Mucosa of descending colon (tissue), 3 donors: Measurements from ENCODE around the gene RRP8. TPM values are rescaled to one million over a fixed set of nuclear protein-coding genes. Genes with fewer than 3 reads are reported as not detected.

Source experiments
- ATAC-seq: fragments of 200-7000 bp; cut with Tn5 transposase; one replicate; pipeline ENCODE4 v1.9.1; 2020; ENCODE audit warnings: mild to moderate bottlenecking, moderate library complexity
- DNase-seq, 3 donors: peaks; one replicate each; pipeline ENCODE4 v3.0.0-alpha.2; 2020
- H3K36me3 ChIP-seq: fragments of 200-600 bp; one replicate; pipeline ENCODE4 v1.8.0; 2021; ENCODE audit warnings: low read depth, mild to moderate bottlenecking
- H3K4me1 ChIP-seq: fragments of 200-600 bp; one replicate; pipeline ENCODE4 v1.8.0; 2021; ENCODE audit warnings: low read depth, mild to moderate bottlenecking
- H3K4me3 ChIP-seq: fragments of 200-600 bp; one replicate; pipeline ENCODE4 v1.8.0; 2021; ENCODE audit warnings: mild to moderate bottlenecking
- H3K9me3 ChIP-seq: fragments of 200-600 bp; one replicate; pipeline ENCODE4 v1.8.0; 2021; ENCODE audit warnings: mild to moderate bottlenecking
- intact Hi-C, 2 donors: fragments of 100-400 bp; cut with DNase I in 1 of 2; cut with micrococcal nuclease in 1 of 2; formaldehyde crosslinking; loops; one replicate each; pipeline versions ENCODE4 v1.11.0 to v1.11.1; 2022; cut with DNase I, micrococcal nuclease
- total RNA-seq, 3 donors: library from RNA; stranded (reverse); fragmentation: NEBNext Ultra II Directional in 2 of 3; extraction: Animal tissue kit (Norgen Biotek cat#: 25700) in 2 of 3; gene quantifications; one replicate each; pipeline versions ENCODE4 v1.2.1 to v1.2.4, GENCODE V29; 2021 to 2023
- TF ChIP-seq, protein P1 (sequence below): fragments of 200-600 bp; IDR thresholded peaks from one replicate; pipeline ENCODE4 v1.8.0; 2022; ENCODE audit warnings: antibody characterized with exemption, mild to moderate bottlenecking
- donor health status: DM: no; HTN: no; CAD: no; lungs with moderate emphysema.
- donor health status: DM: no; HTN: no; CAD: no.
- donor health status: DM: no; HTN: yes; CAD: no.

Gene RRP8
- total RNA-seq, 3 donors from 2014 or later: 20.5 to 33.7 (median 20.7) TPM

- peaks cover 12% of the 10 kb centered on the region for H3K4me1 ChIP-seq
- no peaks in the 10 kb centered on the region for H3K36me3 ChIP-seq
- DNase-seq (no peak), ATAC-seq (no peak)
- no peaks in the 10 kb centered on the region for H3K9me3 ChIP-seq
- TF ChIP-seq, protein P1, sequence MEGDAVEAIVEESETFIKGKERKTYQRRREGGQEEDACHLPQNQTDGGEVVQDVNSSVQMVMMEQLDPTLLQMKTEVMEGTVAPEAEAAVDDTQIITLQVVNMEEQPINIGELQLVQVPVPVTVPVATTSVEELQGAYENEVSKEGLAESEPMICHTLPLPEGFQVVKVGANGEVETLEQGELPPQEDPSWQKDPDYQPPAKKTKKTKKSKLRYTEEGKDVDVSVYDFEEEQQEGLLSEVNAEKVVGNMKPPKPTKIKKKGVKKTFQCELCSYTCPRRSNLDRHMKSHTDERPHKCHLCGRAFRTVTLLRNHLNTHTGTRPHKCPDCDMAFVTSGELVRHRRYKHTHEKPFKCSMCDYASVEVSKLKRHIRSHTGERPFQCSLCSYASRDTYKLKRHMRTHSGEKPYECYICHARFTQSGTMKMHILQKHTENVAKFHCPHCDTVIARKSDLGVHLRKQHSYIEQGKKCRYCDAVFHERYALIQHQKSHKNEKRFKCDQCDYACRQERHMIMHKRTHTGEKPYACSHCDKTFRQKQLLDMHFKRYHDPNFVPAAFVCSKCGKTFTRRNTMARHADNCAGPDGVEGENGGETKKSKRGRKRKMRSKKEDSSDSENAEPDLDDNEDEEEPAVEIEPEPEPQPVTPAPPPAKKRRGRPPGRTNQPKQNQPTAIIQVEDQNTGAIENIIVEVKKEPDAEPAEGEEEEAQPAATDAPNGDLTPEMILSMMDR: no peak
- no peak overlapping the region for H3K4me3 ChIP-seq
- intact Hi-C loops: loop anchor here in 1 of 2 donors (10.0 kb wide), 2 partner anchors 55 to 85 kb away; partner anchors contain the start of gene MRPL17
Measured at GRCh38 chr11:6599881-6600390, 3.5 kb downstream of the RRP8 start.

- H3K36me3 ChIP-seq: no peaks in the 10 kb centered on the region
- H3K4me3 ChIP-seq: no peak overlapping the region
- peaks cover 12% of the 10 kb centered on the region for H3K4me1 ChIP-seq
Measured at GRCh38 chr11:6599449-6599848, 4.0 kb downstream of the RRP8 start.

DNA sequence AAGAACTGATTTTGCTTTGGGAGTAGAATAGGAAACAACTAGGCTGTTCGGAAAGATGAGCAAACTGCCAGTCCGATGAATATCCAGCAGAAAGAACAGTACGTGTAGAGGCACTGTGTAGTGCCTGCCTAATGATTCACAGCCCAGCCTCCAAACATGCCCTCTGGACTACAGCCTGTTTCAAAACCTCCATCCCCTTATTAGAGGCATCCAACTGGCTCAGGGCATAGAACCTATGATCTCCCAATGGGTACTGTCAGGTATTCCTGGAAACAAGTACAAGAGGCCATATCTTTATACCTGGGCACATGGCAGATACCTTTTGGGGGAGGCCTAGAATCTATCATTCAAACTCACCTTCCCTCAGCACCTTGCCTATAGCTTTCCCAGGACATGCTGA lies 4.9 kb downstream of the RRP8 start:
- no peaks in the 10 kb centered on the region for H3K36me3 ChIP-seq
- H3K9me3 ChIP-seq: no peaks in the 10 kb centered on the region
- no peak for ATAC-seq
- no peak overlapping the region for H3K4me3 ChIP-seq
- intact Hi-C loops: loop anchor here in 1 of 2 donors (10.0 kb wide), 1 partner anchor 54 kb away; no protein-coding TSS in a partner anchor
- DNase-seq: no peak
- H3K4me1 ChIP-seq: peaks cover 12% of the 10 kb centered on the region
- TF ChIP-seq, protein P1: no peak

More at GRCh38 chr11:6599449-6599848, 4.0 kb downstream of the RRP8 start:
- DNase-seq (no peak), ATAC-seq (no peak)
- H3K9me3 ChIP-seq: no peaks in the 10 kb centered on the region
- TF ChIP-seq, protein P1: no peak
- intact Hi-C loops: loop anchor here in 1 of 2 donors (10.0 kb wide), 1 partner anchor 55 kb away; no protein-coding TSS in a partner anchor

- no peak overlapping the region for H3K4me3 ChIP-seq
- no peaks in the 10 kb centered on the region for H3K36me3 ChIP-seq
- intact Hi-C loops: loop anchor here in 1 of 2 donors (10.0 kb wide), 1 partner anchor 52 kb away; no protein-coding TSS in a partner anchor
- ATAC-seq (no peak), DNase-seq (no peak)
- H3K9me3 ChIP-seq: no peaks in the 10 kb centered on the region
- no peaks in the 10 kb centered on the region for H3K4me1 ChIP-seq
- TF ChIP-seq, protein P1: no peak
Measured at GRCh38 chr11:6596239-6596877, 7.1 kb downstream of the RRP8 start.

GRCh38 chr11:6594142-6594768 lies 9.2 kb downstream of the RRP8 start:
- ATAC-seq (no peak), DNase-seq (no peak)
- Histone ChIP-seq H3K9me3 (no peaks in the 10 kb centered on the region), H3K4me1 (no peaks in the 10 kb centered on the region), H3K36me3 (no peaks in the 10 kb centered on the region), H3K4me3 (no peak overlapping the region)
- TF ChIP-seq, protein P1: no peak
- intact Hi-C loops: loop anchor here in 1 of 2 donors (10.0 kb wide), 1 partner anchor 49 kb away; no protein-coding TSS in a partner anchor
